SK-N-SH (cell line): ENCODE results near the gene COX10. TPM values are rescaled to one million over a fixed set of nuclear protein-coding genes. Genes with fewer than 3 reads are reported as not detected.

Source experiments
- CTCF ChIA-PET: fragments of 300-600, 350-600 bp; formaldehyde crosslinking; extraction: SDS; loops from one replicate; lab custom pipeline; 2021; lab: Yijun Ruan, JAX
- POLR2A ChIA-PET: fragments of 350-600 bp; sonication (Branson Sonifier 250); formaldehyde crosslinking; extraction: SDS; loops from one replicate; lab custom pipeline; 2020; ENCODE audit warnings: antibody characterized with exemption, inconsistent platforms; lab: Yijun Ruan, JAX
- DNase-seq: peaks from one replicate; pipeline ENCODE4 v3.0.0; 2012
- H2AFZ ChIP-seq: fragments of 200-600 bp; sonication (generic); 2 replicates; pipeline ENCODE4 v1.8.1; 2016; ENCODE audit warnings: antibody characterized with exemption, mild to moderate bottlenecking, low read depth
- H3F3A ChIP-seq: fragments of 200-600 bp; sonication (generic); replicated peaks from 2 replicates; pipeline ENCODE3; 2016; ENCODE audit warnings: antibody characterized with exemption, mild to moderate bottlenecking; ENCODE audit not compliant: insufficient read depth
- H3K27ac ChIP-seq, 2 experiments: fragments of 200-500 bp in 1 of 2; fragments of 200-600 bp in 1 of 2; sonication (Bioruptor generic) in 1 of 2; sonication (generic), shearing (Covaris generic) in 1 of 2; 2 replicates each; pipeline versions ENCODE4 v1.5.1 to v1.6.1; 2014 to 2016; ENCODE audit warnings: low read depth in 2 of 2, inconsistent platforms in 1 of 2, low read length in 1 of 2, mild to moderate bottlenecking in 1 of 2, mixed read lengths in 1 of 2
- H3K27me3 ChIP-seq: fragments of 200-600 bp; sonication (generic), shearing (Covaris generic); 2 replicates; pipeline ENCODE4 v1.6.1; 2016; ENCODE audit warnings: mixed run types; ENCODE audit not compliant: insufficient read depth
- H3K36me3 ChIP-seq, 2 experiments: fragments of 200-500 bp in 1 of 2; fragments of 200-600 bp in 1 of 2; sonication (Bioruptor generic) in 1 of 2; sonication (generic) in 1 of 2; replicated peaks in 1 of 2; 2 replicates each; pipeline versions ENCODE3 to v1.5.1; 2014 to 2016; ENCODE audit warnings: low read length in 1 of 2, mild to moderate bottlenecking in 1 of 2; ENCODE audit not compliant: insufficient read depth in 2 of 2, control insufficient read depth in 1 of 2
- H3K4me1 ChIP-seq, 2 experiments: fragments of 200-500 bp in 1 of 2; fragments of 200-600 bp in 1 of 2; sonication (Bioruptor generic) in 1 of 2; sonication (generic), shearing (Covaris generic) in 1 of 2; 2 replicates each; pipeline versions ENCODE4 v1.5.1 to v1.6.1; 2014 to 2016; ENCODE audit warnings: low read depth in 1 of 2, low read length in 1 of 2, mixed run types in 1 of 2; ENCODE audit not compliant: insufficient read depth in 2 of 2, control insufficient read depth in 1 of 2
- H3K4me2 ChIP-seq: fragments of 200-600 bp; sonication (generic), shearing (Covaris generic); 2 replicates; pipeline ENCODE4 v1.6.1; 2017; ENCODE audit warnings: mixed run types
- H3K4me3 ChIP-seq, 2 experiments: fragments of 200-500 bp in 1 of 2; fragments of 200-600 bp in 1 of 2; sonication (Bioruptor generic) in 1 of 2; sonication (generic), shearing (Covaris generic) in 1 of 2; 2 replicates each; pipeline versions ENCODE4 v1.5.1 to v1.8.1; 2014 to 2016; ENCODE audit warnings: low read depth in 2 of 2, inconsistent platforms in 1 of 2, low read length in 1 of 2, mild to moderate bottlenecking in 1 of 2, mixed read lengths in 1 of 2, moderate library complexity in 1 of 2
- H3K79me2 ChIP-seq: fragments of 200-600 bp; sonication (generic); 2 replicates; pipeline ENCODE4 v1.8.1; 2017; ENCODE audit warnings: mild to moderate bottlenecking; ENCODE audit not compliant: insufficient read depth
- H3K9ac ChIP-seq: fragments of 200-600 bp; sonication (generic); 2 replicates; pipeline ENCODE4 v1.6.1; 2017; ENCODE audit warnings: mixed run types
- H3K9me2 ChIP-seq: fragments of 200-600 bp; sonication (generic); 2 replicates; pipeline ENCODE4 v1.6.1; 2017; ENCODE audit warnings: mixed run types
- H3K9me3 ChIP-seq: fragments of 200-600 bp; sonication (generic); 2 replicates; pipeline ENCODE4 v1.6.1; 2017; ENCODE audit warnings: mixed run types, mild to moderate bottlenecking, moderate library complexity
- H4K20me1 ChIP-seq: fragments of 200-600 bp; sonication (generic); 2 replicates; pipeline ENCODE4 v1.6.1; 2017; ENCODE audit warnings: mild to moderate bottlenecking, mixed run types; ENCODE audit not compliant: insufficient read depth
- FOSL2 ChIP-seq: IDR thresholded peaks from 2 replicates; pipeline ENCODE4 v1.4.0; 2012; ENCODE audit warnings: low read depth, mild to moderate bottlenecking, moderate library complexity, borderline replicate concordance
- FOXJ3 ChIP-seq: sonication (generic); formaldehyde crosslinking; IDR thresholded peaks from 2 replicates; pipeline ENCODE4 v1.5.1; 2020; ENCODE audit warnings: mild to moderate bottlenecking, missing genetic modification reagents
- FOXM1 ChIP-seq: IDR thresholded peaks from 2 replicates; pipeline ENCODE4 v1.4.0; 2012; ENCODE audit warnings: low read depth, mild to moderate bottlenecking
- GABPA ChIP-seq: IDR thresholded peaks from 2 replicates; pipeline ENCODE4 v1.4.0; 2012; ENCODE audit warnings: low read depth, mild to moderate bottlenecking
- JUND ChIP-seq: IDR thresholded peaks from 2 replicates; pipeline ENCODE4 v1.4.0; 2012
- NFIC ChIP-seq: IDR thresholded peaks from 2 replicates; pipeline ENCODE4 v1.4.0; 2012; ENCODE audit warnings: borderline replicate concordance
- NRF1 ChIP-seq: IDR thresholded peaks from 2 replicates; pipeline ENCODE4 v1.6.1; 2012; ENCODE audit warnings: low read depth, mild to moderate bottlenecking, low read length
- RCOR1 ChIP-seq: fragments of 150-350 bp; IDR thresholded peaks from 2 replicates; pipeline ENCODE4 v1.6.1; 2017; ENCODE audit warnings: antibody characterized with exemption, low read length
- REST ChIP-seq: IDR thresholded peaks from 2 replicates; pipeline ENCODE4 v1.6.1; 2012; ENCODE audit warnings: mild to moderate bottlenecking, low read depth, low read length, moderate library complexity
- RFX5 ChIP-seq: IDR thresholded peaks from 2 replicates; pipeline ENCODE4 v1.6.1; 2012; ENCODE audit warnings: mild to moderate bottlenecking, improper control_type of control experiment, low read length
- TAF1 ChIP-seq: IDR thresholded peaks from 2 replicates; pipeline ENCODE4 v1.6.1; 2012; ENCODE audit warnings: low read depth, mild to moderate bottlenecking, low read length, moderate library complexity, borderline replicate concordance
- TEAD4 ChIP-seq: IDR thresholded peaks from 2 replicates; pipeline ENCODE4 v1.4.0; 2012; ENCODE audit warnings: mild to moderate bottlenecking, borderline replicate concordance; ENCODE audit not compliant: insufficient read depth
- USF1 ChIP-seq: IDR thresholded peaks from 2 replicates; pipeline ENCODE4 v1.4.0; 2012; ENCODE audit warnings: low read depth, borderline replicate concordance
- WGBS: methylation state at CpG from one replicate; pipeline ENCODE4 v1.1.6; 2017; ENCODE audit warnings: low lambda C conversion rate; 5-methylcytosine and 5-hydroxymethylcytosine counted together
- polyA plus RNA-seq, 3 experiments: library from polyadenylated mRNA; depleted of rRNA; stranded (reverse); fragments of >200 nt; gene quantifications; 2 replicates each; pipeline ENCODE4 v1.2.3, GENCODE V29; 2012
- TF ChIP-seq, protein P1 (sequence below): fragments of 150-350 bp; IDR thresholded peaks from 2 replicates; pipeline ENCODE4 v1.6.1; 2017; ENCODE audit warnings: antibody characterized with exemption, low read length, low read depth, borderline replicate concordance

The COX10 gene
- polyA plus RNA-seq, 1 of the 3 experiments (the other 2 are of a cell fraction), result 8.7 TPM

- ChIA-PET POLR2A (no interaction called here), CTCF (interaction anchor here (1.0 kb wide), 1 partner anchor 14 kb away, joined by 3 read pairs; no protein-coding TSS in a partner anchor)
- no peak overlapping the region for H3K4me2 ChIP-seq
- 93% methylated on average over 2 of the region's 2 CpGs for WGBS
- TF ChIP-seq USF1 (no peak), RFX5 (no peak), NFIC (no peak), FOSL2 (no peak), RCOR1 (no peak), JUND (no peak), TEAD4 (no peak), FOXJ3 (CRISPR knock-in tag) (no peak), NRF1 (no peak), FOXM1 (no peak)
- TF ChIP-seq, protein P1, sequence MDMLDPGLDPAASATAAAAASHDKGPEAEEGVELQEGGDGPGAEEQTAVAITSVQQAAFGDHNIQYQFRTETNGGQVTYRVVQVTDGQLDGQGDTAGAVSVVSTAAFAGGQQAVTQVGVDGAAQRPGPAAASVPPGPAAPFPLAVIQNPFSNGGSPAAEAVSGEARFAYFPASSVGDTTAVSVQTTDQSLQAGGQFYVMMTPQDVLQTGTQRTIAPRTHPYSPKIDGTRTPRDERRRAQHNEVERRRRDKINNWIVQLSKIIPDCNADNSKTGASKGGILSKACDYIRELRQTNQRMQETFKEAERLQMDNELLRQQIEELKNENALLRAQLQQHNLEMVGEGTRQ, result no peak
- H3K4me1 ChIP-seq, result no peaks in the 10 kb centered on the region
- no peak overlapping the region for H3K27ac ChIP-seq
- H3K36me3 ChIP-seq, result peaks cover 0 to 4% of the 10 kb centered on the region in 2 experiments
- no peaks in the 10 kb centered on the region for H3K27me3 ChIP-seq
- H4K20me1 ChIP-seq, result no peaks in the 10 kb centered on the region
- H3K9ac ChIP-seq, result no peak overlapping the region
- H3K9me3 ChIP-seq, result no peaks in the 10 kb centered on the region
- no peak for DNase-seq
- no peak overlapping the region for H3K4me3 ChIP-seq
- H3F3A ChIP-seq, result no peaks in the 10 kb centered on the region
- no peak overlapping the region for H2AFZ ChIP-seq
- no peaks in the 10 kb centered on the region for H3K9me2 ChIP-seq
- H3K79me2 ChIP-seq, result peaks cover 6% of the 10 kb centered on the region; the same call in 1 of the 2 replicates
Measured at GRCh38 chr17:14112407-14112806, 43.1 kb downstream of the COX10 start.

DNA sequence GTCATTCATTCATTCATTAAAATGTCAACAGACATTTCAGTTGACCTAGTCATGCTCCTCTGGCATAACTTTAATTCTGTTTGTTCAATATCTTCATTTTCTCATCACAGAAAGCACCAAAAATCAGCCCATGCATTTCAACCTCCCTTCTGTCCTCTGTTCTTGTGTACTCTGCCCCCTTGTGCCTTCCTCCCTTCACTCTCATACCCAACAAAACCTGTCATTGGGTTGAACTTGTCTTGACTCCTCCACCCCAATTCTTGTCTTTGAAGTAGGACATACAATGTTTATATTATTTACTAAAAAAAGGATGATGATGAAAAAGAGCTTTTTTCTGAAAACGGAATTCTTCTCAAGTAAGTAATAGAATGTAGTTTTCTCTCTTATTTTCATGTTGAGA lies 43.8 kb downstream of the COX10 start:
- no peaks in the 10 kb centered on the region for H3K9me3 ChIP-seq
- no peaks in the 10 kb centered on the region for H3K9me2 ChIP-seq
- CTCF ChIA-PET, result interaction anchor here (0.7 kb wide), 1 partner anchor 10 kb away, joined by 3 read pairs; no protein-coding TSS in a partner anchor
- H2AFZ ChIP-seq, result no peak overlapping the region
- H3K4me1 ChIP-seq, result no peaks in the 10 kb centered on the region
- no peaks in the 10 kb centered on the region for H3F3A ChIP-seq
- no peaks in the 10 kb centered on the region for H4K20me1 ChIP-seq
- no peak overlapping the region for H3K4me2 ChIP-seq
- no peak overlapping the region for H3K9ac ChIP-seq
- H3K36me3 ChIP-seq, result peaks cover 0 to 4% of the 10 kb centered on the region in 2 experiments
- POLR2A ChIA-PET, result no interaction called here
- no peak for DNase-seq
- H3K27me3 ChIP-seq, result no peaks in the 10 kb centered on the region
- TF ChIP-seq TAF1, result no peak
- no peak for TF ChIP-seq GABPA
- no peak for TF ChIP-seq REST
- no peak for TF ChIP-seq NFIC
- TF ChIP-seq NRF1, result no peak
- H3K79me2 ChIP-seq, result peaks cover 6% of the 10 kb centered on the region; the same call in 1 of the 2 replicates
- no peak overlapping the region for H3K27ac ChIP-seq
- no peak overlapping the region for H3K4me3 ChIP-seq
- 95% methylated on average over 1 of the region's 1 CpG for WGBS
